GM08714 (cell line): ENCODE results near the gene PCDHB1.

Experiments
- H3K4me3 ChIP-seq: fragments of 200-500 bp; sonication (Bioruptor generic); 2 replicates; pipeline ENCODE4 v1.5.1; 2014; ENCODE audit warnings: mild to moderate bottlenecking, low read length, inconsistent platforms
- ZNF274 ChIP-seq: IDR thresholded peaks from 2 replicates; pipeline ENCODE4 v1.6.1; 2012; ENCODE audit warnings: mild to moderate bottlenecking, low read depth, low read length

Gene PCDHB1

GRCh38 chr5:141105350-141105749 lies 54.2 kb downstream of the PCDHB1 start:
- TF ChIP-seq ZNF274: no peak
- no peak overlapping the region for H3K4me3 ChIP-seq
